GM18507 (cell line): ENCODE measurements around the gene SFMBT2.

Source experiments
- DNase-seq: peaks from one replicate; pipeline ENCODE4 v3.0.0; 2011; ENCODE audit warnings: low read depth; ENCODE audit not compliant: insufficient read length; ENCODE audit errors: extremely low spot score
- FAIRE-seq: peaks from 2 replicates; lab custom pipeline; 2011; peaks lifted over from hg19 to GRCh38; lab: Jason Lieb, UNC

SFMBT2 gene

DNA sequence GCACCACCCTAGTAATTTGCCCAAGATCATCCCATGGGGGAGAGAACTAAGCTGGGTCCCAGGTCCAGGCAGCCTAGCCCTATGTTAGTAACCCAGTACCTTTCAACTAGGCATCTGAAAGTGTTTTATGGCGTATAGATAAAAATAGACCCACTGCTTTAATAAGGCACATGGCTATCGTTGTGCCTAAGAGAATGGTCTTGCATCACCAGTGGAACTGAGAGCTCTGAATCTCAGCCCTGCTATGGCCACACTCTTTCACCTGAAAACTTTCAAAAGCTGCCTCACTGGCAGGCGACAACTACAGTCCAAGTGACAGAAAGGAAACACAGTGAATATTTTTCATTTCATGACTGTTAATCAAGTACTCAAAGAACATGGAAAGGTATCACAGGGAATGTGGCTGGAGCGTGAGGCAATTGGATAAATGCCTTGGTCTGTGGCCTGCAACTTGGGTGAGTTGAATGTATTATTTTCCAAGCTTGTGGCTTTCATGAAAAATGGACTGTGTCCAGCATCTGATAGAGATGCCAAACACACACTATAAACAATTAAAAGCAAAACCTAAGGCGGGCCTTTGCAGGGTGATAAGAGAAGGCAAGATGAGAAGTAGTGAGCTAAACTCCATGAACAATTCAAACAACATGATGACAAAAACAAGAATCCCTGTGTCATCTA, 18.0 kb upstream of the SFMBT2 start:
- no peak for DNase-seq
- no peak for FAIRE-seq

DNA sequence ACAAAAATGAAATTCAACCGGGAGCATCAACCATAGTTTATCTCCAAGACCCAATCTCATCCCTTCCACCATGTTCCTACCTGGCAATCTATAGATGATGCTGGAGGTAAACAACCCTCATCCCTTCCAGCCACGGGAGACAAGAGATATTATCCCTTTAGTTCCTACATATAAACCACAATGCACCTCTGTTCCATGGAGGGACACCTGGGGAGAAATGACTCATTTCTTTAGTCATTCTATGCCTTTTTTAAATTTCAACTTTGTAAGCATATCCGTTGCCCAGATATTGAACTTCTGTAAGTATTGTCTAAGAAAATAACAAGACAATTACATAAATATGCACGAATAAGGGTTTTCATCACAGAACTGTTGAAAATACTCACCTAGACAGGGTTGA, 15.5 kb upstream of the SFMBT2 start:
- DNase-seq (no peak), FAIRE-seq (no peak)

DNA sequence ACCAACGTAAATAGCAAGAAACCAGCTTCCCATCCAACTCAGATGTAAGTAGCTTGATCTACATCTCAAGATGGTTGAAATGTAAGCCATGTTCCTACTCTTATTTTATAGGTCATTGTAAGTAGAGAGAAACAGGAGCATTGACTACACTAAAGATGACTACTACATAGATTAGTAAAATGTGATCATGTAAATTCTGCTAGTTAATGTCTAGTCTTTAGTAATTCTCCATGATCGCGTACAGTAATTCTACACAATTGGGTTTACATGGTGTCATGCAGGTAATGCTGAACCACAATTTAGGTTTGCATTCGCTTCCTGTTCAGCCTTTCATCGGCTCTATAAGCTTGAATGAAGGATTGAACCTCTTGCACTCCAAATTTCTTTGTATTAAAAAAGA, 14.9 kb upstream of the SFMBT2 start:
- FAIRE-seq (no peak), DNase-seq (no peak)

DNA sequence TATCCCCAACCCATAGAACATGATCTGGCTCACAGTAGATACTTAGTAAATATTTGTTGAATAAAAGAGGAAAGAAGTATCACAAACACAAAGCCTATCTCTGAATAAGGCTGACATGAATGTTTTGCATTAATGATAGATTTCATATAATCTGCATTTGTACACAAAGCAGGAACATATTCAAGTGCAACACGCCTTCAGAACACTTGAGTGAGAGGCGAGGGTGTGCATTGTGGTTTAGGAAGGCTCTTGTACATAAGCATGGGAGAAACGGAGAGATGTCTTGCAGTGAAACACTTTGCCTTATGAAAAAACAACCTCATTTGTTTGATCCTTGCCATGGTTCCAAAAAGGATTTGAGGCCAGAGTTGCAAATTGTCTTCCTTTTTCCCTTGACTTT, 14.1 kb upstream of the SFMBT2 start:
- DNase-seq, result no peak
- FAIRE-seq, result no peak

DNA sequence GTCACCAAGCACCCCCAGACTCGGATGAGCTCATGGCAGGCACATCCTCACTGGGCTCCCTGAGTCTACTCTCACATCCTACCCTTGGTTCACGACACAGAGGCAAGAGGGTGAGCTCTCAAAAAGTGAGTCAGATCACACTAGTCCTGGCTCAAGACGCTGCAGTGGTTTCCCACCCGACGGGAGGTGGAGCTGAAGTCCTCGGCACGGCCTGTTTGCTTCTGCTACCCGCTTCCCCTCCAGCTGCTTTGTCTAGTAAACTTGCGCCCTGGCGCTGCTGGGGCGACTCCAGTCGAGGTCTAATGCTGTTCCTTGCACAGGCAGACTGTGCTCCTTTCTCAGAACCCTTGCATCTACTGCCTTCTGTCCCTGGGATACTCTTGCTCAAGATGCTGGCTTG, 13.5 kb upstream of the SFMBT2 start:
- FAIRE-seq, result peak; percentile 31

DNA sequence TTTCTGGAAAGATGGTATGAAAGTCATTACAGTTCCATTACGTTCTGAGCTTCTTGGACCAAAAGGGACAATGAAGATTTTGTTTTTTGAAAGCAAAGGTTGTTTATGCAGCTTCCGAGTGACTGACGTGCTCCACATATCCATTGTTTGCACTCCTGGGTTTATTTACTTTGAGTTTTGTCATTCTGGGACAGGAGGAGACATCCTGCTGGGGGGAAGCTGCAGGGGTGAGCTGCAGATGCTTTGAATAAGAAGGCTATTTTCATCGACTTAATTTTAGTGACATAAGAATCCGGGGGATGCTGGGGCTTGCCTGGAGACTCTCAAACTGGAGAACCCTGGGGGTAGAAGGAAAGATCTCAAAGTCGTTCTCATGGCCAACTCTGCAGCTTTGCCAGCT, 12.7 kb upstream of the SFMBT2 start:
- DNase-seq, result no peak
- FAIRE-seq, result no peak

More for the DNA sequence above, 13.5 kb upstream of the SFMBT2 start:
- DNase-seq, result no peak

DNA sequence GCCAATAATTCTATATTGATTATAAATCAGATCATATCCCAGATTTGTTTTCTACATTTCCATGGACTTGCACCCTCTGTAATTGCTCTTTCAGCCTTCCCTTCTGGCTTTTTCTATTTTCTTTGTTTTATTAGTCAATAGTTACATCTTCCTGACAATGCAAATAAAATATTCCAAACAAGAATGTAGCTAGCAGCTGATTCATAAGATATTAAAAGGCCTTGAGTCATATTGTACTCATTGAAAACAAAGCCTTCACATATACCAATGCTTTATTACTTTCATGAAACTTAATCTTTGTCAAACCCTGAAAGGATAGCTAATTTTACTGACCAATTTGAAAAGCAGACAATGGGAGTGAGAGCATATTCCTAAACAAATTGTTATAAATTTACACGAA, 10.7 kb upstream of the SFMBT2 start:
- no peak for DNase-seq
- FAIRE-seq, result no peak

DNA sequence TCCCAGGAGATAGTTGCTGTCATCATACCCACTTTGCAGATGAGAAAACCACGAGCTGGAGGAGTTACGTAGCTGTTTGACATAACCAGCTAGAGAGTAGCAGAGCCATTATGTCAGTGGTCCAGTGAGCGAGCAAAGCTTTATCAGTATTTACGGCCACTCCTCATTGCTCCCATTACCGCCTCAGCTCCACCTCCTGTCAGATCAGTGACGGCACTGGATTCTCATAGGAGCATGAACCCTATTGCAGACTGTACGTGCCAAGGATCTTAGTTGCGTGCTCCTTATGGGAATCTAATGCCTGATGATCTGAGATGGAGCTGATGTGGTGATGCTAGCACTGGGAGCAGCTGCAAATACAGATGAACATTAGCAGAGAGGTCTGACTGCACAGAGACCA, 9.2 kb upstream of the SFMBT2 start:
- no peak for DNase-seq
- no peak for FAIRE-seq

DNA sequence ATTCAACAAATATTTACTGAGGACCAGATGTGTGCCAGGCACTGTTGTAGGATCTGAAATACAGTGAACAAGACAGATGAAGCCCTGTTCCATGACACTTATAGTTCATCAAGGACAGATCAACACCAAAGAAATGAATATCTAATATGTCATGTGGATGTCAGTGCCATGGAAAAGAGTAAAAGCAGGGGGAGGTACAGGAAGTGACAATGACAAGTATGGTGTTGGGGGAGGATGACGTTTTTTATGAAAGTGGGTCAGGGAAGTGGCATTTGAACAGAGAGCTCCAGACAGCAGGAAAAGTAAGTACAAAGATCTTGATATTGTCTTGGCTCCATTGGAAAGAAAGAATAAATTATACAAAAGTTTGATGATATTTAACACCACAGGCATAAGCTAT, 7.0 kb upstream of the SFMBT2 start:
- DNase-seq, result no peak
- FAIRE-seq, result peak; percentile 41

DNA sequence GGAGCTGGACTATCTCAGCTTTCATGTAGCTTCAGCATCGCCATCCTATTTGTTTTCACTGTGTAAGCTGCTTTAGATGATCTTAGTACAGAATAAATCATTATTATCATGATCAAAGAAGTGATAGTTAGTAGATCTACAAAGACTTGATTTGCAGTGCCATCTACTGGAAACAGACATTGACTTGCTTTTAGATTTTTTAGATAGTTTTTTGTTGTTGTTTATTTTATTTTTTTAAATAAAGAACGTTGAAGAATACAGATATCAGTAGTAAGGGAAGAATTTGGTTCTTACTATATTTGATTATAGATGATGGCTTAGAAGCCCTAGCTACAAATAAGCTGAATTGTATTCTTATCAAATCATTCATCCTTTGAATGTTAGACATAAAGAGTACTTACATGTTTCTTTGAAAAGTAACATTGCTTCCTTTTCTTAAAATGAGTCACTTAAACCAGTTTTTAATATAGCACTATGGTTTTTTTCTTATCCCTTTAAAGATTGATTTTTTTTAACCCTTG, 6.3 kb upstream of the SFMBT2 start:
- DNase-seq (no peak), FAIRE-seq (peak; percentile 73)

DNA sequence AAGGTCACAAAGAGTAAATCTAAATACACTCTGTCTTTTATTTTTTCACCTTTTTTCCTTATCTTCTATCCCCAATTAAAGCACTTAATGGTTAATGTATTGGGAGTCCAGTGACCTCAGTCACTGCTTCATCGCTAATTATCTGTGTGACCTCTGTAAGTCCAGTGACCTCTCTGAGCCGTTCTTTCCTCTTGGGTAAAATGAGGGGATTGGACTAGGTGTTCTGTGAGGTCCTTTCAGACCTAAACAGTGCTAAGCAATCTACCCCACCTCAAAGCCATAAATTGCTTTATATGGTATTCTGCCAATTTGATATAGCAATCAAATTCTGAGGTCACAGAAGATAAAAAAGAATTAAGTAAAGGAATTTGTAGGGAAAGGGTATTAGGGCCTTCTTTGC, 3.9 kb upstream of the SFMBT2 start:
- DNase-seq, result no peak
- FAIRE-seq, result no peak

DNA sequence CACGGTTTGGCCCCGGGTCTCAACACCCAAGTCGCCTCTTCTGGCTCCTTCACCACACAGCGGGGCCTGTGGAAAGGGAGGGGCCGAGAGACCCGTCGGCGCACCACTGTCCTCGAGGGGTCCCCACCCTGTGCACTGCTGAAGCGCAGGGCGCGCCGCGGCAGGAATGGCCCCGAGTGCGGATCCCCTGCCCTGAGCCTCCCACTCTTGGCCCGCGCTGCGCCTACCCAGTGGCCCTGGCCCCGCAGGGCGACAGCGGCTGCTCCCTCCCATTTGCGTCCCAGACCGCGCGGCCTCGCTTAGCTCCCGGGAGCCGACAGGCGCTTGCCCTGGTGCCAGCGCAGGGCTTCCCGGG, 2.1 kb upstream of the SFMBT2 start:
- no peak for FAIRE-seq
- DNase-seq, result no peak

DNA sequence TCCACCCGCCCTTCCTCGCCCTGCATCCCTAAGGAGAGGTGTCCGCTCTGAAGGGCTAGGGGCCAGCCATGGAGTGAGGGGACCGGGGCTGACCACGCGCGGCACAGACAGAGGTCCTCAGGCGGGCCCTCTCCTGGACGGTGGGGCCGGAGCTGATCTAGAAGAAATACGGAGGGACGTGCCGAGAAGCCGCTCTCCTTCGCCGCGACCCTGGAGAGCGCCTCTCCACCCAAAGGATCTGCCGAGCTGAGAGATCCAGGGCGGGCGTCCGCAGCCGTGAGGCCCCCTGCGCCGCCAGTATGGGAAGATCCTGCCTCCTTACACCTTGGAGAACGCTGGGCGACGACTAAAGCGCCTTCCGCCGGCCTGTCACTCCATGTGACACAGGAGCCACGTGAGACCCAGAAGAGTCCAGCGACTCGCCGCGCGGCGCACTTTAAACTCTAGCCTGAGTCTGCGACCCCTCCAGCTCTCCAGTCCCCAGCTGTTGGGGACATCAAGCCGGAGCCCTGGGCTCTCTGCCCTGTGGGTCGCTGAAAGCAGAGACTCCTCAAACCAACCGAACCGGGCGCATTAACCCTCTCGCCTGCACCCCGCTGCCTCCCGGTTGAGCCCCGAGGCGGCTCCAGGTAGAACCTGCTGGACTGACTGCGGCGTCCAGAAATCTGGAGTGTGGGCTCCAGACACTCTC, 1.5 kb upstream of the SFMBT2 start:
- FAIRE-seq (no peak), DNase-seq (no peak)

DNA sequence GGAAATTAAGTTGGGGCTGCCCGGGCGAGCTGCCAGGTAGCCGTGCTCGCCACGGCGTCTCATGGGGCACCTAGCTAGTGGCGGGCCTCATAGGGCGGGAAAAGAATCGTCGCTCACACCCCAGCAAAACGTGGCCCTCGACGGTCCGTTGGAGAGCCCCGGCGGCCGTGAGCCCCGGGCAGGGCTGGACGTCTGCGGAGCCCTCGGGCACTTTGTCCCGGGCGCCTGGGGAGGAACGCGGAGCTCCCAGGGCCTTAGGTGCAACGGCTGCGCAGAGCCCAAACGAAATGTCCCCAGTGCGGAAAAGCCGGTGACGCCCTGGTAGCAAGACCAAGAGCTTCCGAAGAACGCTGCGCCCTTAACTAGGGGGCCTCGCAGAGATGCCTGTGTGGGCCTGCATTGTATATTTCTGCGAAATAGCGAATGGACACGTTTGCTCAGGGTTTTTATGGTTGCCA, 866 bp upstream of the SFMBT2 start:
- DNase-seq, result no peak

DNA sequence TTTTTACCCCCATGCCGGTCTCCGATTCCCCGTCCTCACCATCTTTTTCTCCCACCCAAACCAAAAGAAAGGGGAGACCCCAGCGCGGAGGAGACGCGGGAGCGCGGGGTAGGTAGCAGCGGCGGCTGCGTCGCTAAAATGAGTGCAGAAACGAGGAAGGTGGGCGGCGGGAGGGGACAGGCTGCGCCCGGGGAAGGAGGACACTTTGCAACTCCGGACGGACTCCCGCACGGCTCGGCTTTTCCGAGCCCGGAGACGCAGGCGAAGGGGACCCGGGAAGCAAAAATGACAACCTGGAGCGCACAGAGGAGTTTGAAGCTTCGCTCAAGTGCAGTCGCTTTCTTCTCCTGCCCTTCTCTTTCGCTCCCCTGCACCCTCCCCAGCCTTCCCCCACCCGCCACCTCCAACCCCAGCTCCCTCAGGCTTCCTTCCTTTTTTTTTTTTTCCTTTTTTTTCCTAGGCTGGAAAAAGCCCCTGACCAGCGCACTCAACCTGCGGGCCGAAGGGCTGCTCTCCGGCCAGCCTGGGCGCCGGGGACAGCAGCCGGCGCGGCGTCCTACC, 453 bp downstream of the SFMBT2 start:
- no peak for FAIRE-seq
- no peak for DNase-seq

More for the DNA sequence above, 866 bp upstream of the SFMBT2 start:
- FAIRE-seq, result no peak

DNA sequence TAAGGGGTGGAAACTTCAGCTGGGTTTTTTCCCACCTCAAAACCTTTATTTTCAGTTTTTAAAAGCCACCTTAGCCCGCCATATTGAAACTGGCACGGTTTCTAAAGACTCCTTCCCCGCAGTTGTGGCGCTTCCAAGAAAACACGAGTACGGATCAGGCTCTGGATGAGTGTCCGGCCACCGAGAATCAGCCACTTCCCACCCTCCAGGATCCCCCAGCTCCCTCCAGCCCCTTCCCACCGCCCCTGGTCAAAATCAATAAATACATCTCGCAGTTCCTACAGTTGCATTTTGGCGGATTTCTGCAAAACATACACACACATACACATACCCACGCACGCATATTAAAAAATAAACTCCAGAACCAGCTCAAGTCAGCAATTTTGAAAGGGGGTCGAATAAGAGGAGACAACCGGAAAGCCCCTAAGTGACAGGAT, 1.1 kb downstream of the SFMBT2 start:
- no peak for DNase-seq
- no peak for FAIRE-seq

DNA sequence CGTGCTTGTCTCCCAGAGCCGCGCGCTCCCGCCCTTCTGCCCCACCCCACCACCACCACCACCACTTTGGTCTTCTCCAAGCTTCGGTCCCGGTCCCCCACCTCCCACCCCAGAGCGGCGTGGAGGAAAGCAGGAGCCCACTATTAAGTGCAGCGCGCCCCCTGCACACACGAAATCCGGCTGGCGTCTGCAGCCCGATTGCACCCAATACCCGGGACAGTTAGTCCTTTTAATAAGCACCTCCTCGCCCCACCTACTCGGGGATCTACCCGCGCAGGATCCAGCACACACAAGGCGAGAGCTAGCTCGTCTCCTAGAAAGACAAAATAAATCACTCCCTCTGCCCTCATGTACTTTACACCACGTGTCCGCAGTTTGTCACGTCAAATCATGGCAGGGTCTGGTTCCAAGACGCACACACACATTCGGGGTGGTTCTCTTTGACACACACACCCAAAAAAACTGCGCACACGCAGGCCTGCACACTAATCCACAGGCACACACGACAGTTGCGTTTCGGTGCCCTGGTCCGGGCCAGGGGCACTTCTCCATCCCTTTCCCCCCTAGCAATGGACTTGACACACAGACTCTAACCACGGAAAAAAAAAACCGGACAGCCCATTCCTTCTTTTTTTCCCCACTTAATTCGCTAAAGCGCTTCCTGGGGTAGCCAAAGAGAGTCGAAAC, 1.6 kb downstream of the SFMBT2 start:
- FAIRE-seq (peak; percentile 92), DNase-seq (no peak)

DNA sequence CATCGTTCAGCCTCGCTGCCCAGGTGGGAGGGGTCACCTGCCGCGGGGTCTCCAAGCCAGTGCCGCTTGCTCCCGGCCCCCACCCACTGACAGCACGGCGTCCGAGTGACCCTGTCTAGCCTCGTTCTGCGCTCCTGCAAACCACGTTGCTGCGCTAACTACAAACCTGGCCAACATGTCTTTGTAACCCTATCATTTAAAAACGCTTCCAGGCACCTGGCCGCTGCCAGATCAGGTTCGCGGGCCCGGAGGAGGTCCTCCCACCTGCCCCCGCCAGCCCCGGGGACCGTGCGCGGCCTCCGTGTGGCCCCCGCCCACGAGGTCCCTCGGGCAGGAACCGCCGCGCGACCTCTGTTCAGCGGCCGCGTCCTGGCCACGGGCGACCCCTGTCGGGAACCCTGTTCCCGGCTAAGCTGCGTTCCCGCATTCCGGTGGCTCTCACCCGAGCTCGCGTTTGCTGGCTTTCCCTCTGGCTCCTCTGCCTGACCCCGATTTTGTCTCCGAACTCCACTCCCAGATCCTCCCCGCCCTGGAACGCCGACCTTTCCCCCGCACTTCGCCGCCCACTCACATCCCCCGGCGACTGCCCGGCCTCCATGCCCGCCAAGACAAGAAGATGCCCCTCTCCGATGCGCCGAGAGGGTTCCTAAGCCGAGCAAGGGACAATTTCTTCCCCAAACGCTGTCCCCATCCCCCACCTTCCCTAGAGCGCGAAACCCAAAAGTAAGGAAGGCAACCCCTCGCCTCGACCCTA, 2.4 kb downstream of the SFMBT2 start:
- FAIRE-seq, result peak; percentile 80

DNA sequence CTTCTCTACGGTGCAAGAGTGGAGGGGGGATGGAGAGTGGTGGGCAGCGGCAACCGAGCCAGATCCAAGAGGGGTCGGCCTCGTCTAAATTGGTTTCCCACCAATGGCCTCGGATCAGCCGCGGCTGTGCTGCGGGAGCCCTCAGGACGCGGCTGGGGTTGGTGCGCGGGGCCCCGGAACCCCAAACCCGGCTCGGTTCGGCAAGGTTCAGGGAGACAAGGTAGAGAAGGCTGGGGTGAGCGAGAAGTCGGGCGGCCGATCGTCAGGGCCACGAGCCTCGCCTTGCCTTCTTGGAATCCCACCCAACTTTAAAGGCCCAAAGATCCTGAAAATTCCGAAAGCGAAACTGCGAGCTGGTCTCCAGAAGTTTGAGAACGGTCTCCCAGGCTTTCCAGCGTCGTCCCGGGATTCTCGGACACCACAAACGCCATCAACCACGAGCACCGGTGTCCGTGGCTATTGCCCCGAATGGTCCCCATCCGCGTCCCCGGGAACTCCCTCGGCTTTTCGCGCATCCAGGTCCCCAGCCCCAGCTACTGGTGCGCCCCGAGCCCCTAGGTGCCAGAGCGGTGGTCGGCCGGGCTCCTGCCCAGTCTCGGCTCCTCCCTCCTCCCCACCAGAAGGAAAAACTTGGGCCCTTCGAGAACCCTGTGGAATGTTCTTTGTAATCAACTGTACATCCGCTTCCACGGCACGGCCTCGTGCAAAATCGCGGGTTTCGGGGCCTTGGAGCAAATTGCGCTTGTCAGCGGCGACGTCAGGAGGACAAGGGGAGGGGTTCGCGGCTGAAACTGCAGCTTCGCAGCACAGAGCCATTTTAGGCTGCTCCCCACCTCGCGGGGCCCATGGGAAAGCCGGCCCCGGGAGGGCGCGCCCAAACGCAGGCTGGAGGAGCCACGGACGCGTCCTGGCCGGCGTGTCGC, 3.2 kb downstream of the SFMBT2 start:
- FAIRE-seq, result no peak
- no peak for DNase-seq

More for the DNA sequence above, 2.4 kb downstream of the SFMBT2 start:
- DNase-seq, result no peak
